Measurements from ENCODE around the gene MLXIP.

MLXIP gene

DNA sequence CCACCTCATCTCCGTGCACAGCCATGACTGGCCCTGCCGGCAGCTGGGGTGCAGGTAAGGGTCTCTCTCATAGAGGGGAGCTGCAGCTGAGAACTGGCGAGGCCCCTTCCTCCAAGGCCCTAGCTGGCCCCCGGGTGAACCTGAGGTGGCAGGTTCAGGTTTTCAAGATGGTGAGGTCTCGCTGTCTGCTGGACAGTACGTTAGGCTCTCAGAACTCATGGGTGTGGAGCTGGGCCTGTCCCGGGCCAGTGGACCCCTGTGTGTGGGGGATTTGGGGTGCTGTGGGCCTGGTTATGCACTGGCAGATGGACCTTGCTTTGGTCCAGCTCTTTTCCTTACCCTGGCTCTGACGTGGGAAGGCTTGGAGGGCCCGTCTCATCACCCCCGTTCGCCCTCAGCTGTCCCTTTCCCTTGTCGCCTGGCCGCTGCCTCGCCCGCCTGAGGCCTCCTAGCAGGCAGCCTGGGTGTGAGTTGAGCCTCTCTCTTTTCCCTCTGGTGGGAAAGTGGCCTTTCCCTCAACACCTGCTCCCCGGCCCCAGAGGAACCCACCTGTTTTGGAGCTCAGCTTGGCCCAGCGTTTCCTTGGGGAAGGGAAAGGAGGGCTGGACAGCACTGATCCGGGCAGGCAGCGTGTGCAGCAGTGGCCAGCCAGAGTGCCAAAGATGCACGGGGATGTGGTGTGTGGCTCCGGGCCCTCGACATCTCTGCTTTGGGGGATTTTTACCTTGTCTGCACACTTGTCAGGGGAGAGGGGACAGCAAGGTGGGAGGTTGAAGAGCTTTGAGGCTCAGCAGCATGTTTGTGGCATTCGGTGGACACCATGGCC lies 67.2 kb downstream of the MLXIP start:
- WGBS, 2 experiments = 95% methylated on average over 23 of the region's 23 CpGs
- H3K27me3 ChIP-seq (ENCODE audit: control insufficient read depth, insufficient read depth, low read length, poor library complexity, severe bottlenecking) = no peaks in the 10 kb centered on the region
- peaks cover 2% of the 10 kb centered on the region for H3K9me3 ChIP-seq (ENCODE audit: control insufficient read depth, low read length)
- H3K36me3 ChIP-seq (ENCODE audit: control insufficient read depth, insufficient read depth, low read length) = peaks cover 24% of the 10 kb centered on the region
- no peak overlapping the region for H3K4me3 ChIP-seq (ENCODE audit: insufficient read depth, low read depth, low read length)
- H3K27ac ChIP-seq (ENCODE audit: insufficient read depth, low read depth, low read length, poor library complexity, severe bottlenecking) = no peak overlapping the region
- no peaks in the 10 kb centered on the region for H3K4me1 ChIP-seq (ENCODE audit: control insufficient read depth, insufficient read depth, low read length)

DNA sequence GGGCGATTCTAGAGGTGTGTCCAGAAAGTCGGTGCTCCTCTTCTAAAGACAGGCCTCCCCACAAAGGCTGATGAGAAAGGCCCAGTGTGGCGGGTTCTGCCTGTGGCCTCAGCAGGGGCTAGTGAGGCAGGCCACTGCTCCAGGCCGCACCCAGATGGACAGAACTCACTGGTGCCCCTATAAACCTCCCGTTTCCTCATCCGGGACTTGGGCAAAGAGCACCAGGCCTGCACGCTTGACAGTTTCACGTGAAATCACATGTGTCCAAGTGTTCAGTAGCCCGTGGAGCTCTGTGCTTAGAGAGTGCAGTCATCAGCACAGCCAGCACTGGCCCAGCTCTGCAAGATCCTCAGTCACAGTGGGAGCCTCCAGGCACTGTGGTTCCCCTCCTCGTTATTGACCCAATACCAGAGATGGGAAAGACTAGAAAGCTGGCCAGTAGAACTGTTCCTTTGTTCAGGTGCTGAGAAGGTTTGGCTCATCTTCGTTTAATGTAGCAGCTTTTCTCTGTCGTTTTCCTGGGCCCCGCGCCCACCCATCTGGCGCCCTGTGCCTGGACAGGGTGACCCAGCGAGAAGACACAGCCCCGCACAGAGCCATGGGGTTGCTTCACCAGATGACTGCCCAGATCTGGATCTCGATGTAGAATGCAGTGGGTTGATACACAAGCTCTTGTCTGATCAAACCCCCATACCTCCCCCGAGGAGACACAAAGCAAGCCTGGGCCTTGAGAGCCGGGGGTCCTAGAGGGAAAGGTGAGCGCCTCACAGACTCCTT lies 69.1 kb downstream of the MLXIP start:
- Histone ChIP-seq H3K4me3 (ENCODE audit: insufficient read depth, low read depth, low read length) (no peak overlapping the region), H3K27ac (ENCODE audit: insufficient read depth, low read depth, low read length, poor library complexity, severe bottlenecking) (no peak overlapping the region), H3K4me1 (ENCODE audit: control insufficient read depth, insufficient read depth, low read length) (no peaks in the 10 kb centered on the region), H3K36me3 (ENCODE audit: control insufficient read depth, insufficient read depth, low read length) (peaks cover 10% of the 10 kb centered on the region), H3K9me3 (ENCODE audit: control insufficient read depth, low read length) (peaks cover 2% of the 10 kb centered on the region), H3K27me3 (ENCODE audit: control insufficient read depth, insufficient read depth, low read length, poor library complexity, severe bottlenecking) (no peaks in the 10 kb centered on the region)
- whole genome bisulfite sequencing, 2 experiments = 94 to 95% methylated on average over 21 of the region's 21 CpGs

GRCh38 chr12:122148657-122149056 lies 70.1 kb downstream of the MLXIP start:
- Histone ChIP-seq H3K4me3 (ENCODE audit: insufficient read depth, low read depth, low read length) (no peak overlapping the region), H3K36me3 (ENCODE audit: control insufficient read depth, insufficient read depth, low read length) (peaks cover under 1% of the 10 kb centered on the region), H3K27me3 (ENCODE audit: control insufficient read depth, insufficient read depth, low read length, poor library complexity, severe bottlenecking) (no peaks in the 10 kb centered on the region), H3K9me3 (ENCODE audit: control insufficient read depth, low read length) (no peaks in the 10 kb centered on the region), H3K4me1 (ENCODE audit: control insufficient read depth, insufficient read depth, low read length) (no peaks in the 10 kb centered on the region), H3K27ac (ENCODE audit: insufficient read depth, low read depth, low read length, poor library complexity, severe bottlenecking) (no peak overlapping the region)
- WGBS, 2 experiments = 89% methylated on average over 6 of the region's 6 CpGs

DNA sequence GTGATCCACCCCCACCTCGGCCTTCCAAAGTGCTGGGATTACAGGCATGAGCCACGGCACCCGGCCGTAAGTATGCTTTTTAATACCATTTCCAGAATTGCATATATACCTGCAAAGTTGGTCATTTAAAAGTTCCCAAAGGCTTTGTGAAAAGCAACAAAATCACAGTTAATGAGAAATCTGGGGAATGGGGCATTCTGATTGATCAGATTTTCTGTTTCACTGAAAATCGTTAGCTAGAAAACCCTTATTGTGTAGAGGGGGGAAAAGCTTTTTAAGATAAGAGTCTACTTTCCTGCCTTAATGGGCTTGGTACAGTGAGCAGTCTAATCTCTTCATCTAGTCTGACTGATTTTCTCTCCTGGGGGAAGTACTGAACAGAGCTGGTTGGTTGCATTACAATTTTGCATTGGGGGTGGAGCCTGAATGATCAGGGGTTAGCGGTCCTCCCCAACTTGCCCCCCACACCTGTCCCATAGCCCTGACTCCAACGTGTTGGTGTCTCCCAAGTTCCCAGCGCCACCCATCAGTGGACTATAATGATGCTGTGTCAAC lies 71.6 kb downstream of the MLXIP start:
- no peaks in the 10 kb centered on the region for H3K9me3 ChIP-seq (ENCODE audit: control insufficient read depth, low read length)
- H3K27me3 ChIP-seq (ENCODE audit: control insufficient read depth, insufficient read depth, low read length, poor library complexity, severe bottlenecking) = no peaks in the 10 kb centered on the region
- H3K4me1 ChIP-seq (ENCODE audit: control insufficient read depth, insufficient read depth, low read length) = no peaks in the 10 kb centered on the region
- no peak overlapping the region for H3K4me3 ChIP-seq (ENCODE audit: insufficient read depth, low read depth, low read length)
- WGBS, 2 experiments = 89 to 90% methylated on average over 8 of the region's 8 CpGs
- H3K27ac ChIP-seq (ENCODE audit: insufficient read depth, low read depth, low read length, poor library complexity, severe bottlenecking) = no peak overlapping the region
- no peaks in the 10 kb centered on the region for H3K36me3 ChIP-seq (ENCODE audit: control insufficient read depth, insufficient read depth, low read length)

- no peaks in the 10 kb centered on the region for H3K27me3 ChIP-seq (ENCODE audit: control insufficient read depth, insufficient read depth, low read length, poor library complexity, severe bottlenecking)
- no peaks in the 10 kb centered on the region for H3K4me1 ChIP-seq (ENCODE audit: control insufficient read depth, insufficient read depth, low read length)
- H3K36me3 ChIP-seq (ENCODE audit: control insufficient read depth, insufficient read depth, low read length) = no peaks in the 10 kb centered on the region
- H3K9me3 ChIP-seq (ENCODE audit: control insufficient read depth, low read length) = no peaks in the 10 kb centered on the region
- no peak overlapping the region for H3K4me3 ChIP-seq (ENCODE audit: insufficient read depth, low read depth, low read length)
- WGBS, 2 experiments = 91 to 94% methylated on average over 8 to 9 of the region's 9 CpGs
- H3K27ac ChIP-seq (ENCODE audit: insufficient read depth, low read depth, low read length, poor library complexity, severe bottlenecking) = no peak overlapping the region
Observed at GRCh38 chr12:122152754-122153153, 74.2 kb downstream of the MLXIP start.

DNA sequence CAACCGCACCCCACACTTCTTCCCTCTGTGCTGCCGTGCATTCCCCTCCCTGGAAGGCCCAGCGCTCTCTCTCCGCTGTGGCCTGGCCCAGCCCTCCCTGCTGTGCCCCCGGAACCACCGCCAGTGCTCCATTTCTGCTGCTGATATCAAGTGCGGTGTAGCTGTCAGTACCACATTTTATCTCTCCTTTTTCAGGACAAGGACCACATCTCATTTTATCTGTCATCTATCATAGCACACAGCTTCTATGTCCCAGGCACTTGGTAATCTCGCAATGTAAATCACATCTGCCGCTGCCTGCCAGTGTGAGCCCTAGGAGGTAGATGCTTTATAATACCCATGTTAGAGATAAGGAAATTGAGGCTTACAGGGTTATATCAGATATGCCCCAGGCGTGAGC lies 77.1 kb downstream of the MLXIP start:
- Histone ChIP-seq H3K27ac (ENCODE audit: insufficient read depth, low read depth, low read length, poor library complexity, severe bottlenecking) (no peak overlapping the region), H3K36me3 (ENCODE audit: control insufficient read depth, insufficient read depth, low read length) (no peaks in the 10 kb centered on the region), H3K4me1 (ENCODE audit: control insufficient read depth, insufficient read depth, low read length) (no peaks in the 10 kb centered on the region), H3K4me3 (ENCODE audit: insufficient read depth, low read depth, low read length) (no peak overlapping the region), H3K27me3 (ENCODE audit: control insufficient read depth, insufficient read depth, low read length, poor library complexity, severe bottlenecking) (no peaks in the 10 kb centered on the region), H3K9me3 (ENCODE audit: control insufficient read depth, low read length) (no peaks in the 10 kb centered on the region)
- WGBS, 2 experiments = 75 to 82% methylated on average over 10 of the region's 10 CpGs

- WGBS, 2 experiments = 94 to 95% methylated on average over 7 of the region's 7 CpGs
- H3K9me3 ChIP-seq (ENCODE audit: control insufficient read depth, low read length) = no peaks in the 10 kb centered on the region
- H3K27ac ChIP-seq (ENCODE audit: insufficient read depth, low read depth, low read length, poor library complexity, severe bottlenecking) = no peak overlapping the region
- H3K36me3 ChIP-seq (ENCODE audit: control insufficient read depth, insufficient read depth, low read length) = no peaks in the 10 kb centered on the region
- H3K4me1 ChIP-seq (ENCODE audit: control insufficient read depth, insufficient read depth, low read length) = no peaks in the 10 kb centered on the region
- H3K27me3 ChIP-seq (ENCODE audit: control insufficient read depth, insufficient read depth, low read length, poor library complexity, severe bottlenecking) = no peaks in the 10 kb centered on the region
- H3K4me3 ChIP-seq (ENCODE audit: insufficient read depth, low read depth, low read length) = no peak overlapping the region
Observed at GRCh38 chr12:122158700-122159285, 80.2 kb downstream of the MLXIP start.

- H3K4me1 ChIP-seq (ENCODE audit: control insufficient read depth, insufficient read depth, low read length) = no peaks in the 10 kb centered on the region
- 64 to 69% methylated on average over 4 of the region's 4 CpGs for WGBS, 2 experiments
- no peaks in the 10 kb centered on the region for H3K36me3 ChIP-seq (ENCODE audit: control insufficient read depth, insufficient read depth, low read length)
- no peak overlapping the region for H3K4me3 ChIP-seq (ENCODE audit: insufficient read depth, low read depth, low read length)
- no peaks in the 10 kb centered on the region for H3K27me3 ChIP-seq (ENCODE audit: control insufficient read depth, insufficient read depth, low read length, poor library complexity, severe bottlenecking)
- no peaks in the 10 kb centered on the region for H3K9me3 ChIP-seq (ENCODE audit: control insufficient read depth, low read length)
- no peak overlapping the region for H3K27ac ChIP-seq (ENCODE audit: insufficient read depth, low read depth, low read length, poor library complexity, severe bottlenecking)
Observed at GRCh38 chr12:122159882-122160281, 81.3 kb downstream of the MLXIP start.

GRCh38 chr12:122160761-122161160 lies 82.2 kb downstream of the MLXIP start:
- WGBS, 2 experiments = 90 to 92% methylated on average over 9 to 10 of the region's 11 CpGs
- H3K4me3 ChIP-seq (ENCODE audit: insufficient read depth, low read depth, low read length) = no peak overlapping the region
- no peaks in the 10 kb centered on the region for H3K9me3 ChIP-seq (ENCODE audit: control insufficient read depth, low read length)
- no peak overlapping the region for H3K27ac ChIP-seq (ENCODE audit: insufficient read depth, low read depth, low read length, poor library complexity, severe bottlenecking)
- no peaks in the 10 kb centered on the region for H3K27me3 ChIP-seq (ENCODE audit: control insufficient read depth, insufficient read depth, low read length, poor library complexity, severe bottlenecking)
- no peaks in the 10 kb centered on the region for H3K36me3 ChIP-seq (ENCODE audit: control insufficient read depth, insufficient read depth, low read length)
- no peaks in the 10 kb centered on the region for H3K4me1 ChIP-seq (ENCODE audit: control insufficient read depth, insufficient read depth, low read length)

DNA sequence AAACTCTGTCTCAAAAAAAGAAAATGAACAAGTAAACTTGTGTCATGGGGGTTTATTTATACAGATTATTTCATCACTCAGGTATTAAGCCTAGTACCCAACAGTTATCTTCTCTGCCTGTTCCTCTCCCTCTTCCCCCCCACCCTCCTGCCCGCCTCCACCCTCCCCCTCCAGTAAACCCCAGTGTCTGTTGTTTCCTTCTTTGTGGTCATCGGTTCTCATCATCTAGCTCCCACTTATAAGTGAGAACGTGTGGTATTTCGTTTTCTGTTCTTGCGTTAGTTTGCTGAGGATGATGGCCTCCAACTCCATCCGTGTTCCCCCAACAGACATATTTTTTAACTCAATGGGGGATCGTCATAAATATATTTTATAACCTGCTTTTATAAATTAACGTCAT lies 83.1 kb downstream of the MLXIP start:
- Histone ChIP-seq H3K4me3 (ENCODE audit: insufficient read depth, low read depth, low read length) (no peak overlapping the region), H3K27ac (ENCODE audit: insufficient read depth, low read depth, low read length, poor library complexity, severe bottlenecking) (no peak overlapping the region), H3K27me3 (ENCODE audit: control insufficient read depth, insufficient read depth, low read length, poor library complexity, severe bottlenecking) (no peaks in the 10 kb centered on the region), H3K36me3 (ENCODE audit: control insufficient read depth, insufficient read depth, low read length) (no peaks in the 10 kb centered on the region), H3K4me1 (ENCODE audit: control insufficient read depth, insufficient read depth, low read length) (no peaks in the 10 kb centered on the region), H3K9me3 (ENCODE audit: control insufficient read depth, low read length) (no peaks in the 10 kb centered on the region)
- 94 to 97% methylated on average over 7 of the region's 8 CpGs for WGBS, 2 experiments
